ENCODE results near the gene PRPF18.

- TF ChIP-seq, protein P1, sequence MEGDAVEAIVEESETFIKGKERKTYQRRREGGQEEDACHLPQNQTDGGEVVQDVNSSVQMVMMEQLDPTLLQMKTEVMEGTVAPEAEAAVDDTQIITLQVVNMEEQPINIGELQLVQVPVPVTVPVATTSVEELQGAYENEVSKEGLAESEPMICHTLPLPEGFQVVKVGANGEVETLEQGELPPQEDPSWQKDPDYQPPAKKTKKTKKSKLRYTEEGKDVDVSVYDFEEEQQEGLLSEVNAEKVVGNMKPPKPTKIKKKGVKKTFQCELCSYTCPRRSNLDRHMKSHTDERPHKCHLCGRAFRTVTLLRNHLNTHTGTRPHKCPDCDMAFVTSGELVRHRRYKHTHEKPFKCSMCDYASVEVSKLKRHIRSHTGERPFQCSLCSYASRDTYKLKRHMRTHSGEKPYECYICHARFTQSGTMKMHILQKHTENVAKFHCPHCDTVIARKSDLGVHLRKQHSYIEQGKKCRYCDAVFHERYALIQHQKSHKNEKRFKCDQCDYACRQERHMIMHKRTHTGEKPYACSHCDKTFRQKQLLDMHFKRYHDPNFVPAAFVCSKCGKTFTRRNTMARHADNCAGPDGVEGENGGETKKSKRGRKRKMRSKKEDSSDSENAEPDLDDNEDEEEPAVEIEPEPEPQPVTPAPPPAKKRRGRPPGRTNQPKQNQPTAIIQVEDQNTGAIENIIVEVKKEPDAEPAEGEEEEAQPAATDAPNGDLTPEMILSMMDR (conservative IDR thresholded peaks at IDR 0.05; ENCODE audit: low read depth, low read length), result no peak
- TF ChIP-seq CEBPB (IDR thresholded peaks at IDR 0.05; ENCODE audit: low read depth, low read length), result no peak
- TF ChIP-seq RFX5 (IDR thresholded peaks at IDR 0.05; ENCODE audit: low read depth, low read length), result no peak
- TF ChIP-seq POLR2A (IDR thresholded peaks at IDR 0.05; ENCODE audit: low read depth, low read length), result no peak
- no peak for TF ChIP-seq MAZ (IDR thresholded peaks at IDR 0.05; ENCODE audit: borderline replicate concordance, low read depth, low read length)
- TF ChIP-seq MXI1 (IDR thresholded peaks at IDR 0.05; ENCODE audit: borderline replicate concordance, low read depth, low read length), result no peak
Measured at GRCh38 chr10:13631594-13631993, 44.8 kb downstream of the PRPF18 start.

Measured in IMR-90 (cell line).